Stimulated activated CD8-positive, alpha-beta memory T cell treated with anti-CD3 and anti-CD28 coated beads, Interleukin-12 subunit alpha, Interleukin-12 subunit beta, amount 100 ng/mL, for 24 hours (primary cell): Measurements from ENCODE around the gene PCGF1.
"Not testable (repeated sequence)": the region's sequence is repeated elsewhere in the genome, so short reads cannot be mapped to it uniquely, and the experiment has no call there.

ENCODE experiments used
- DNase-seq: peaks from one replicate; pipeline ENCODE4 v3.0.0-alpha.2; 2020; ENCODE audit errors: extremely low read depth

The PCGF1 gene

GRCh38 chr2:74499267-74499939, 8.1 kb downstream of the PCGF1 start, which contains the start of gene LBX2:
Gene LBX2, minus strand, starts transcription at chr2:74499603. Its CDS starts 66 bp downstream, at chr2:74499537.
- DNase-seq = no peak

- DNase-seq = no peak
Measured at GRCh38 chr2:74498500-74499266, 8.8 kb downstream of the PCGF1 start.

DNA sequence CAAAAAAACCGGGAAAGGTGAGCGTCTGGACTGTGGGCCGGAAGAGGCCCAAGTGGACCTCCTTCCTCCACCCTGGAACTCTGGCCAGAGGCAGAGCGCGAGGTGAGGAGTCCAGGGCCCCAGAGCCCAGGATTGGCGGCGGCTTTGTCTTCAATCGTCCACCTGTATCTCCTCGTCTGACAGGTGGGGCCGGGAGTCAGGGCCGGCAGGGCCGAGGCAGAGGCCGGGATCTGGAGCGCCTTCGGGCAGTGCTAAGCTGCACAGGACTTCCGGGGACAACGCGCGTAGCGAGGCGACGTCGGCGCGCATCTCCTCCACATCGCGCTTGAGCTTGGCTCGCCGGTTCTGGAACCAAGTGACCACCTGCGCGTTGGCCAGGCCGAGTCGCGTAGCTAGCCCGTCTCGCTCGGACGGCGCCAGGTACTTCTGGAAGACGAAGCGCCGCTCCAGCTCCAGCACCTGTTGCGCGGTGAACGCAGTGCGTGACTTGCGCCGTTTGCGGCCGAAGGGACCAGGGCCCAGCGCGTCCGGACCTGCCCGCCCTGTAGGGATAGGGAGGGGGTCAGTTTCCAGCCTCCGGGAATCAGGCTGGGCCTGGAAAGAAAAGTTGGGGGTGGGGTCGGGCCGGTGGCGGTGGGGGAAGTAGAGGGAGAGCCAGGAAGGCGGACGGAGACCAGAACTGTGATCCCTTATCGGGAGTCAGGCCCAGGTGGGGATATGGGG, 9.6 kb downstream of the PCGF1 start:
- no peak for DNase-seq

GRCh38 chr2:74496997-74497776, 10.3 kb downstream of the PCGF1 start:
- no peak for DNase-seq

GRCh38 chr2:74495440-74495839, 12.1 kb downstream of the PCGF1 start:
- no peak for DNase-seq

- no peak for DNase-seq
Measured at GRCh38 chr2:74493546-74493945, 13.9 kb downstream of the PCGF1 start.

- DNase-seq = no peak
Measured at GRCh38 chr2:74491648-74492544, 15.6 kb downstream of the PCGF1 start.

GRCh38 chr2:74489906-74490305, 17.6 kb downstream of the PCGF1 start:
- no peak for DNase-seq

GRCh38 chr2:74488643-74489481, 18.6 kb downstream of the PCGF1 start:
- DNase-seq = no peak

GRCh38 chr2:74486141-74486540, 21.4 kb downstream of the PCGF1 start:
- no peak for DNase-seq

DNA sequence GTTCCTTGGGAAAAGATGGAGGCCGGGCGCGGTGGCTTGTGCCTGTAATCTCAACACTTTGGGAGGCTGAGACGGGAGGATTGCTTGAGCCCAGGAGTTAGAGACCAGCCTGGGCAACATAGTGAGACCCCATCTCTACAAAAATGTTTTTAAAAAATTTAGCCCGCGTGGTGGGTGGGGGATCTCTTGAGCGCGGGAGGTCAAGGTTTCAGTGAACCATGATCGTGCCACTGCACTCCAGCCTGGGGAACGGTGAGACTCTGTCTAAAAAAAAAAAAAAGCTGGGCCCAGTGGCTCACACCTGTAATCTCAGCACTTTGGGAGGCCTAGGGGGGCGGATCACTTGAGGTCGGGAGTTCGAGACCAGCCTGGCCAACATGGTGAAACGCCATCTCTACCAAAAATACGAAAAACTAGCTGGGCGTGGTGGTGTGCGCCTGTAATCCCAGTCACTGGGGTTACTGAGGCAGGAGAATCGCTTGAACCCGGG, 23.8 kb downstream of the PCGF1 start:
- DNase-seq = not testable (repeated sequence)

GRCh38 chr2:74482801-74483674, 24.5 kb downstream of the PCGF1 start, which contains the start of the genes CCDC142 and TTC31:
Gene CCDC142, minus strand, starts transcription at chr2:74482998. Its CDS starts 161 bp downstream, at chr2:74482837.
Gene TTC31, plus strand, starts transcription at chr2:74483081. Its CDS starts 15 bp downstream, at chr2:74483096.
- peak; percentile 78 for DNase-seq

DNA sequence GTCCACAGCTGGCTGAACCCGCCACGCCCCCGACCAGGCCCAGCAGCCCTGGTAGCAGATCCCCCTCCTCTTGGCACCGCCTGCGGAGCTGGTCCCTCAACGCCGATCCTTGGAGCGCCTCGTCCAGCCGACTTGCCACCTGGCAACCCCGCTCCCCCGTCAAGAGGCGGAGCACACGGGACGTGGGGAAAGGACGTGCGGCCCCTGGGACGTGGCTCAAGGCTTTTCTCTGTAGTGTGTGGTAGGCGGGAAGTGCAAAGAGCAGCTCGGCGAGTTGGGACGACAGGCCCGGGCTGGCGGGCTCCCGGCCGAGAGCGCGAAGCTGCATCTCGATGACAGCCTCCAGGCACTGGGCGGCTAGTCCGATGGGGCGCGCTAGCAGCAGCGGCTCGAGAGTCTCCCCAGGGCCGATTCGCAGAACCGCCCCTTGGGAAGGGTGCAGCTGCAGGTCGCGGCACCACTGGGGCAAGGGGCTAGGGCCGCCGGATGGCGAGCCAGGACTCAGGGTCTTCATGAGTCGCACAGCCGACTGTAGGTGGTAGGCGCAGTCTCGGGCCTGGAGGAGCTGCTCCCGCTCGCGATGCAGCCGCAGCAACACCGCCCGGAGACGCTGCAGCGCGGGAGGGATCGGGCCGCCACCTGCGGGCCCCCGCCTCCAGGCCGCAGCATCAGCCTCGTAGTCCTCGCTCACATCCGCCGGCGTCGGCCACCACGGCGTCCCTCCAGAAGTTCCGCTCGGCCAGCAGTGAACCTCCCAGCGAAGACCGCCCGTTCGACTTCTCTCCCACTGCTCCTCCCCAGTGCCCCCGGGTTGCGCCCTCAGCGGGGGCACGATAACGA, 25.3 kb downstream of the PCGF1 start:
- no peak for DNase-seq

DNA sequence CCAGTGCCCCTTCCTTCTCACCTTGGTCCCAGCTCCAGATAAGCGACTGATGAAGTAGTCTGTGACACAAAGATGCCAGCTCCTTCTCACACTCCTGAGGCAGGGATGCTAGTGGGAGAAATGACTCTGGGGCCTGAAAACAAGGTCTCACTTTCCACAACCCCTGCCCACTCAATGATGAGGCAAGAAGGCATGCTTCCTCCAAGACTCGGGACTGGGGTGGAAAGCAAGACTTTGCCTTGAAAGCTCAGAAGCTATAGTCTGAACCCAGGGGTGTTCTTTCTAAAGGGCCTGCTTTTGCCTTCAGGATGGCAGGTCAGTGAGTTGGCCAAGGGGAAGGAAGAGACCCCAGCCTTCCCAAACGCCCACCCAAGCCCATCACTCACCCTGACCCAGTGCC, 26.1 kb downstream of the PCGF1 start:
- no peak for DNase-seq

DNA sequence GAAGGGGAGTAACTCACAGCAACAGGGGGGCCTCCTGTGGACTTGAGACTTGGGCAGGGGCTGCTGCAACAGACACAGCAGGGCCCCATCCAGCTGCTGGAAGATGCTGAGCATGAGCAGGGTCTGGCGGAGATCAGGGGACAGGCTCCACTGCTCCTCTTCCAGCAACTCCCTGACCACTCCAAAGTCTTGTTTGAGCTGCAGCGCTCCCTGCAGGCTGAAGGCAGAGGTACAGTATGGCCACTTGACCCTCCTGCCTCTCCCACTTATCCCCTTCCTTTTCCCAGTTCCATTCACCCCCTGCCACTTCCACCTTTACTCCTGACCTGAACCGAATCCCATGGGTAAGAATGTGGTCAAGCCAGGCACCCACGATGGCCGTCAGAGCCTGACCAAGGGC, 32.6 kb downstream of the PCGF1 start:
- no peak for DNase-seq

DNA sequence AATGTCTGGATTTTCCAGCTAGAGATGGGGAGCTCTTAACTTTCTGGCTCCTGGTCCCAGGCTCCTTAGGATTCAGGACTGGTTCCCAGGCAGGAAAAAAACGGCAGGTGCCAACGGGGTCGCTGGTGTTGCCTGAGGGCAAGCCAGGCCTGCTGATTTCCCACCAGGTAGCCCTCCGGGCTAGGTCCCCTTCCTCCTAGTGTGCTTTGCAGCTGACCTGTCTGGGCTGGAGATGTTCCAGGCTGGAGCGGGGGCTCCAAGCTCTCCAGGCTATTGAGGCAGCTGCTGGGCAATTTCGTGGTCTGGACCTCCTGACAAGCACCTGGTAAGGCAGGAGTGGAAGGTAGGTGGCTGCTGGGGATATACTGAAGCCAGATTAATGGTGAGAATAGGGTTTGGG, 33.0 kb downstream of the PCGF1 start:
- no peak for DNase-seq

DNA sequence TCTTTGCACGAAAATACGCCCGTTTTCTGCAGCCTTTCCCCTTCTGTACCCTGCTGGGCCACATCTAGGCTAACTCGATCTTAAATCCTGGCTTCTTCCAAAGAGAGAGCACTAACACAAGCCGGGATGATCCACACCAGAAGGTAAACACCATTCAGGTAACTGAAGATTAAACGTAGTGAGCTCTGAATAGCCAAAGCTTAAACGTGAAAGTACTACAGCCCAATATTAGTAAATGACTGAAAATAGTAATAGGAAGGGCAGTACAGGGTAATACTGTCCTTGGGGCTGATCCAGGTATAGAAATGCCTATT, 34.6 kb downstream of the PCGF1 start:
- no peak for DNase-seq
